ENCODE data around the gene MYCBPAP. TPM values are rescaled to one million over a fixed set of nuclear protein-coding genes. Genes with fewer than 3 reads are reported as not detected.
A peak's percentile ranks its signal among the peaks of the same experiment; 100 is the strongest.

The MYCBPAP gene
- total and polyA plus RNA-seq, 3 donors from 2014 or later: 75.9 to 315 (median 91.7) TPM

DNA sequence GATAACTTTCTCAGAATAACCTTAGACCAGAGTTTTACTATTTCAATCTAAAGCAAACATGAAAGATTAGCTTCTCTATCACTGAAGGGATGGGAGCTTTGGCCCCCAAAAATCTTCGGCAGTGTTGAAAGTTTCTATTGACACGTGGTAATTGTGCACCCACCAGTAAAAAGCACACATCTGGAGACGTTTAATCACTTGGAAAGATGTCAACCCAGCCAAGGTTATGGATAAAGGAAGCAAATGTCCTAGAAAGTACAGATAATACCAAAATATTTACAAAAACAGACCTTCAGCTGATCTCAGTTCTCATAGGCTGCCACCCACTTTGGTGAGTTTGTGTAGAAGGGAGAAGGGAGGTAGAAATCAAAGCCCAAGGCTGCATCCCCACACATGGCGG is 5.3 kb downstream of the MYCBPAP start:
- Histone ChIP-seq H3K4me3 (no peak overlapping the region), H3K4me1 (peaks cover 56% of the 10 kb centered on the region), H3K36me3 (ENCODE audit: low read depth, missing control alignments) (no peaks in the 10 kb centered on the region), H3K27me3 (no peaks in the 10 kb centered on the region), H3K9me3 (no peaks in the 10 kb centered on the region), H3K27ac (peak overlapping the region in 1 of 2 donors; percentile 70)
- TF ChIP-seq, protein P1, sequence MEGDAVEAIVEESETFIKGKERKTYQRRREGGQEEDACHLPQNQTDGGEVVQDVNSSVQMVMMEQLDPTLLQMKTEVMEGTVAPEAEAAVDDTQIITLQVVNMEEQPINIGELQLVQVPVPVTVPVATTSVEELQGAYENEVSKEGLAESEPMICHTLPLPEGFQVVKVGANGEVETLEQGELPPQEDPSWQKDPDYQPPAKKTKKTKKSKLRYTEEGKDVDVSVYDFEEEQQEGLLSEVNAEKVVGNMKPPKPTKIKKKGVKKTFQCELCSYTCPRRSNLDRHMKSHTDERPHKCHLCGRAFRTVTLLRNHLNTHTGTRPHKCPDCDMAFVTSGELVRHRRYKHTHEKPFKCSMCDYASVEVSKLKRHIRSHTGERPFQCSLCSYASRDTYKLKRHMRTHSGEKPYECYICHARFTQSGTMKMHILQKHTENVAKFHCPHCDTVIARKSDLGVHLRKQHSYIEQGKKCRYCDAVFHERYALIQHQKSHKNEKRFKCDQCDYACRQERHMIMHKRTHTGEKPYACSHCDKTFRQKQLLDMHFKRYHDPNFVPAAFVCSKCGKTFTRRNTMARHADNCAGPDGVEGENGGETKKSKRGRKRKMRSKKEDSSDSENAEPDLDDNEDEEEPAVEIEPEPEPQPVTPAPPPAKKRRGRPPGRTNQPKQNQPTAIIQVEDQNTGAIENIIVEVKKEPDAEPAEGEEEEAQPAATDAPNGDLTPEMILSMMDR (IDR thresholded peaks at IDR 0.05): no peak
- no peak for TF ChIP-seq POLR2A (IDR thresholded peaks at IDR 0.05)
- no peak for DNase-seq
- intact Hi-C loops (cut with DNase I; ENCODE audit: low total_unique reads): no loop called here
- WGBS, 2 donors: 30 to 38% methylated on average over 4 of the region's 4 CpGs

- Histone ChIP-seq H3K27ac (peak overlapping the region; percentile 1 to 70), H3K27me3 (no peaks in the 10 kb centered on the region), H3K4me3 (no peak overlapping the region), H3K36me3 (ENCODE audit: low read depth, missing control alignments) (no peaks in the 10 kb centered on the region), H3K4me1 (peaks cover 57% of the 10 kb centered on the region), H3K9me3 (no peaks in the 10 kb centered on the region)
- 61 to 76% methylated on average over 3 of the region's 3 CpGs for WGBS, 2 donors
- TF ChIP-seq, protein P1 (IDR thresholded peaks at IDR 0.05): no peak
- no peak for TF ChIP-seq POLR2A (IDR thresholded peaks at IDR 0.05)
- intact Hi-C loops (cut with DNase I; ENCODE audit: low total_unique reads): no loop called here
- DNase-seq: no peak
These were observed 6.1 kb downstream of the MYCBPAP start for GRCh38 chr17:50514388-50514787.

- peak overlapping the region in 1 of 2 donors; percentile 70 for H3K27ac ChIP-seq
- DNase-seq: peak; percentile 69
- WGBS, 2 donors: 50 to 56% methylated on average over 6 of the region's 6 CpGs
- TF ChIP-seq, protein P1 (IDR thresholded peaks at IDR 0.05): no peak
- TF ChIP-seq POLR2A (IDR thresholded peaks at IDR 0.05): no peak
- no peak overlapping the region for H3K4me3 ChIP-seq
- H3K9me3 ChIP-seq: no peaks in the 10 kb centered on the region
- H3K27me3 ChIP-seq: no peaks in the 10 kb centered on the region
- no peaks in the 10 kb centered on the region for H3K36me3 ChIP-seq (ENCODE audit: low read depth, missing control alignments)
- intact Hi-C loops (cut with DNase I; ENCODE audit: low total_unique reads): no loop called here
- H3K4me1 ChIP-seq: peaks cover 58% of the 10 kb centered on the region
These were observed 6.9 kb downstream of the MYCBPAP start for GRCh38 chr17:50514936-50515702.

- H3K9me3 ChIP-seq: no peaks in the 10 kb centered on the region
- no peaks in the 10 kb centered on the region for H3K27me3 ChIP-seq
- TF ChIP-seq POLR2A (IDR thresholded peaks at IDR 0.05): no peak
- TF ChIP-seq, protein P1 (IDR thresholded peaks at IDR 0.05): no peak
- 85 to 86% methylated on average over 4 of the region's 4 CpGs for WGBS, 2 donors
- H3K4me1 ChIP-seq: peaks cover 47% of the 10 kb centered on the region
- no peak overlapping the region for H3K27ac ChIP-seq
- H3K4me3 ChIP-seq: no peak overlapping the region
- DNase-seq: no peak
- intact Hi-C loops (cut with DNase I; ENCODE audit: low total_unique reads): no loop called here
- no peaks in the 10 kb centered on the region for H3K36me3 ChIP-seq (ENCODE audit: low read depth, missing control alignments)
These were observed 8.8 kb downstream of the MYCBPAP start for GRCh38 chr17:50517011-50517410.

Measured in testis (tissue), 3 donors.